ENCODE data around the gene BZW2.

- TF ChIP-seq, protein P1, sequence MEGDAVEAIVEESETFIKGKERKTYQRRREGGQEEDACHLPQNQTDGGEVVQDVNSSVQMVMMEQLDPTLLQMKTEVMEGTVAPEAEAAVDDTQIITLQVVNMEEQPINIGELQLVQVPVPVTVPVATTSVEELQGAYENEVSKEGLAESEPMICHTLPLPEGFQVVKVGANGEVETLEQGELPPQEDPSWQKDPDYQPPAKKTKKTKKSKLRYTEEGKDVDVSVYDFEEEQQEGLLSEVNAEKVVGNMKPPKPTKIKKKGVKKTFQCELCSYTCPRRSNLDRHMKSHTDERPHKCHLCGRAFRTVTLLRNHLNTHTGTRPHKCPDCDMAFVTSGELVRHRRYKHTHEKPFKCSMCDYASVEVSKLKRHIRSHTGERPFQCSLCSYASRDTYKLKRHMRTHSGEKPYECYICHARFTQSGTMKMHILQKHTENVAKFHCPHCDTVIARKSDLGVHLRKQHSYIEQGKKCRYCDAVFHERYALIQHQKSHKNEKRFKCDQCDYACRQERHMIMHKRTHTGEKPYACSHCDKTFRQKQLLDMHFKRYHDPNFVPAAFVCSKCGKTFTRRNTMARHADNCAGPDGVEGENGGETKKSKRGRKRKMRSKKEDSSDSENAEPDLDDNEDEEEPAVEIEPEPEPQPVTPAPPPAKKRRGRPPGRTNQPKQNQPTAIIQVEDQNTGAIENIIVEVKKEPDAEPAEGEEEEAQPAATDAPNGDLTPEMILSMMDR (IDR thresholded peaks at IDR 0.05 in 4 of 5, conservative IDR thresholded peaks at IDR 0.05 in 1 of 5): no peak
- TF ChIP-seq POLR2A (IDR thresholded peaks at IDR 0.05): no peak
Observed at GRCh38 chr7:16754856-16755317, 108.9 kb downstream of the BZW2 start.
